Hepatocyte (in vitro differentiated cells): ENCODE measurements around the gene ZNF407. TPM values are rescaled to one million over a fixed set of nuclear protein-coding genes. Genes with fewer than 3 reads are reported as not detected.
A peak's percentile ranks its signal among the peaks of the same experiment; 100 is the strongest.

Experiments
- DNase-seq: peaks from one replicate; pipeline ENCODE4 v3.0.0-alpha.2; 2016; ENCODE audit warnings: low spot score
- H2AFZ ChIP-seq: fragments of 200-600 bp; sonication (generic); 2 replicates; pipeline ENCODE4 v1.6.0; 2016; ENCODE audit warnings: antibody characterized with exemption, mild to moderate bottlenecking
- H3K27ac ChIP-seq: fragments of 200-600 bp; sonication (generic); 2 replicates; pipeline ENCODE4 v1.5.1; 2016; ENCODE audit warnings: mild to moderate bottlenecking
- H3K27me3 ChIP-seq: fragments of 200-600 bp; sonication (generic); 2 replicates; pipeline ENCODE4 v1.6.1; 2016
- H3K36me3 ChIP-seq: fragments of 200-600 bp; sonication (generic); replicated peaks from 2 replicates; pipeline ENCODE4 v1.5.1; 2016; ENCODE audit warnings: low read depth; ENCODE audit not compliant: insufficient read depth
- H3K4me1 ChIP-seq: fragments of 200-600 bp; sonication (generic); 2 replicates; pipeline ENCODE4 v1.5.1; 2016; ENCODE audit warnings: mild to moderate bottlenecking, moderate library complexity; ENCODE audit not compliant: insufficient read depth
- H3K4me2 ChIP-seq: fragments of 200-600 bp; sonication (generic); 2 replicates; pipeline ENCODE4 v1.6.0; 2016
- H3K4me3 ChIP-seq: fragments of 200-600 bp; sonication (generic); 2 replicates; pipeline ENCODE4 v1.5.1; 2016; ENCODE audit warnings: mild to moderate bottlenecking
- H3K79me2 ChIP-seq: fragments of 200-600 bp; sonication (generic); 2 replicates; pipeline ENCODE4 v1.6.0; 2017; ENCODE audit warnings: mild to moderate bottlenecking
- H3K9me2 ChIP-seq: fragments of 200-600 bp; sonication (generic); replicated peaks from 2 replicates; pipeline ENCODE4 v1.6.0; 2017; ENCODE audit warnings: mild to moderate bottlenecking; ENCODE audit not compliant: insufficient read depth
- H3K9me3 ChIP-seq: fragments of 200-600 bp; sonication (generic); 2 replicates; pipeline ENCODE4 v1.5.1; 2016; ENCODE audit warnings: low read depth, mild to moderate bottlenecking
- H4K20me1 ChIP-seq: fragments of 200-600 bp; sonication (generic); 2 replicates; pipeline ENCODE4 v1.6.0; 2016; ENCODE audit warnings: mild to moderate bottlenecking; ENCODE audit not compliant: insufficient read depth, poor library complexity, severe bottlenecking
- CTCF ChIP-seq: fragments of 200-600 bp; sonication (generic); IDR thresholded peaks from 2 replicates; pipeline ENCODE4 v1.5.1; 2016; ENCODE audit warnings: antibody characterized with exemption, mild to moderate bottlenecking; ENCODE audit not compliant: poor library complexity
- EZH2 ChIP-seq: fragments of 200-600 bp; sonication (generic); IDR thresholded peaks from 2 replicates; pipeline ENCODE4 v1.6.1; 2016; ENCODE audit warnings: antibody characterized with exemption, mild to moderate bottlenecking, borderline replicate concordance
- EZH2phosphoT487 ChIP-seq: fragments of 200-600 bp; sonication (generic); IDR thresholded peaks from one replicate; pipeline ENCODE4 v1.6.1; 2018; ENCODE audit warnings: antibody characterized with exemption, mild to moderate bottlenecking, low read depth, moderate library complexity; ENCODE audit not compliant: unreplicated experiment, severe bottlenecking
- WGBS: methylation state at CpG from one replicate; pipeline ENCODE4 v1.1.6; 2016; ENCODE audit warnings: low lambda C conversion rate; ENCODE audit errors: missing lambda C conversion rate; 5-methylcytosine and 5-hydroxymethylcytosine counted together
- polyA plus RNA-seq: library from polyadenylated mRNA; unstranded; fragments of >200 nt; fragmentation: Nextera tagmentation; extraction: Ambion mirVana; gene quantifications from 2 replicates; pipeline ENCODE4 v1.2.1, GENCODE V29; 2016
- total RNA-seq: library from RNA; depleted of rRNA; stranded (reverse); fragments of >200 nt; gene quantifications from 2 replicates; pipeline ENCODE4 v1.2.3, GENCODE V29; 2014

The ZNF407 gene
- total and polyA plus RNA-seq, 2 experiments from 2014 or later = 3.2 to 12.4 TPM

DNA sequence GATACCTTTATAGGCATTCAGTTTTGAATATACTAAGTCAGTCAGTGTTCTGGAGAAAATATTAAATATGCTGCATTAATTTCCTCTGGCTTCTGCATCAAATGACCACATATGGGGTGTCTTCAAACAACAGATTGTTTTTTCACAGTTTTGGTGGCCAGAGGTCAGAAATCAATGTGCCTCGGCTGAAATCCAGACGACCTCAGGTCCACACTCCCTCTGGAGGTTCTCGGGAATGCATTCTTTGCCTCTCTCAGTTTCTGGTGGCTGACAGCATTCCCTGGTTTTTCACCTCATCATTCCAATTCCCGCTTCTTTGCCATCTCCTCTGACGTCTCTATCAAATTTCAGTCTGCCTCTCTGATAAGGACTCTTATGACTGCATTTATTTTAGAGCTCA is 142.3 kb downstream of the ZNF407 start:
- TF ChIP-seq EZH2 (no peak), EZH2phosphoT487 (no peak), CTCF (no peak)
- Histone ChIP-seq H3K4me1 (no peaks in the 10 kb centered on the region), H3K4me2 (no peak overlapping the region), H3K9me3 (no peaks in the 10 kb centered on the region), H3K27ac (no peak overlapping the region), H3K79me2 (peaks cover 2% of the 10 kb centered on the region), H3K9me2 (no peaks in the 10 kb centered on the region), H2AFZ (no peak overlapping the region), H4K20me1 (no peaks in the 10 kb centered on the region), H3K4me3 (no peak overlapping the region), H3K36me3 (no peaks in the 10 kb centered on the region), H3K27me3 (no peaks in the 10 kb centered on the region)
- DNase-seq = no peak
- WGBS = 61% methylated on average over 5 of the region's 5 CpGs

DNA sequence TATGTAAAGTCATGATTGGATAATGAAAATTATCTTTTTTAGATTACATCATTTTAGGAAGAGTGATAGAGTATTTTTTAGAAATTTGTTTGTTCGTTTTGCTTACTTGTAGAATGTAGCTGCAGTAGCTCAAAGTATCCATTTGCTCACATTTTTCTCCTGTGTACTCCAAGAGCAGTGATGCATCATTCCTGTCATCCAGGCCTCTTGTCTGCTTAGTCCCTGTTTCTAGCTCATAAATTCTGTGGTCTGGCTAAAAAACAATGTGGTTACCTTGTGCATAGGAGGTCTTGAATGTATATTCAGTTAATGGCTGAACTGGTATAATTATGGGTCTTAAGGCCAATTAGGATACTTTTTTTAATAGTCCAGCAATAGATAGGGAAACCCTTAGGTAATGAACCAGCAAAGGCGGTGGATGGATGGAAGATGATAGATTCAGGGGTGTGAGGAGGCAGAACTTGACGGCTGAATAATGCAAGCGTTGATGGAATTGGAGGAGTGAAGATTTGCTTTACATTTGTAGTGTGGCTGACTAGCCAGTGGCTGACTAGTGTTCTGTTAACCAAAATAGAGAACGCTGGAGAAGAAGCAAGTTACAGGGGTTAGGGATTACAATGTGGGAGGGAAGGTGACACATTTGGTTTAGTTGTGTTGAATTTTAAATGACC is 145.0 kb downstream of the ZNF407 start:
- no peak overlapping the region for H3K4me2 ChIP-seq
- no peaks in the 10 kb centered on the region for H3K4me1 ChIP-seq
- H3K27me3 ChIP-seq = no peaks in the 10 kb centered on the region
- no peak overlapping the region for H3K4me3 ChIP-seq
- no peak overlapping the region for H3K27ac ChIP-seq
- no peaks in the 10 kb centered on the region for H3K9me3 ChIP-seq
- 70% methylated on average over 5 of the region's 5 CpGs for WGBS
- H3K79me2 ChIP-seq = no peaks in the 10 kb centered on the region
- no peak for DNase-seq
- no peaks in the 10 kb centered on the region for H3K36me3 ChIP-seq
- TF ChIP-seq EZH2 (no peak), CTCF (no peak), EZH2phosphoT487 (no peak)
- H4K20me1 ChIP-seq = no peaks in the 10 kb centered on the region
- H3K9me2 ChIP-seq = no peaks in the 10 kb centered on the region
- H2AFZ ChIP-seq = no peak overlapping the region

DNA sequence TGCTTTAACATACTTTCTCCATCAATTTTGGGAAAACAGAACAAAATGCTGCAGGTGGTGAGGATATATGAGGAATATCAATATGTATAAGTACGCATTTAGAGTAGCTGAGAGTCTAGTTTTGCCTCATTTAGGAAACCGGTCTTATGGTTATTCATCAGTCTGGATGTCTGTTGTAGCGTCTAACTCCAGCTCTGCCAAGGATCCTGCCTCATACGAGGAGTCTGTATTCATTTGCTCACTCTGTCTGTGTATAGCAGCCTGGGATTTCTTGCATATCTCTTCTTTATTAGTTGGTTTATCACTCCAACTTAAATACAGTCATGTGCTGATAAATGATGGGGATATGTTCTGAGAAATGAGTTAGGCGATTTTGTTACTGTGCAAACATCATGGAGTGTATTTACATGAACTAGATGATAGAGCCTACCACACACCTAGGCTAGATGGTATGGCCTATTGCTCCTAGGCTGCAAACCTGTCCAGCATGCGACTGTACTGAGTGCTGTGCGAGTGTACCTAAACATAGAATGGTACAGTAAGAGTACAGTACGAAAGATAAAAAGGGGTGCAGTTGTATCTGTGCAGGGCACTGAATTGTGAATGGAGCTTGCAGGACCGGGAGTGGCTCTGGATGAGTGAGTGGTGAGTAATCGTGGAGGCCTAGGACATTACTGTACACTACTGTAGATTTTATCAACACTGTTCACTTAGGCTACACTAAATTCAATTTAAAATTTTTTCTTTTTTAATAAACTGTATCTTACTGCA is 148.1 kb downstream of the ZNF407 start:
- WGBS = 82% methylated on average over 10 of the region's 10 CpGs
- Histone ChIP-seq H2AFZ (no peak overlapping the region), H3K79me2 (no peaks in the 10 kb centered on the region), H3K27me3 (no peaks in the 10 kb centered on the region), H4K20me1 (no peaks in the 10 kb centered on the region), H3K27ac (no peak overlapping the region), H3K9me2 (no peaks in the 10 kb centered on the region), H3K36me3 (no peaks in the 10 kb centered on the region), H3K9me3 (no peaks in the 10 kb centered on the region), H3K4me1 (no peaks in the 10 kb centered on the region), H3K4me2 (no peak overlapping the region), H3K4me3 (no peak overlapping the region)
- peak; percentile 6 for DNase-seq
- TF ChIP-seq EZH2phosphoT487 (no peak), EZH2 (no peak), CTCF (no peak)
